Measurements from ENCODE around the gene KIF25.
A peak's percentile ranks its signal among the peaks of the same experiment; 100 is the strongest.

The KIF25 gene

GRCh38 chr6:168050881-168051586 lies 53.6 kb downstream of the KIF25 start:
- DNase-seq (ENCODE audit: low spot score) = peak; percentile 20

GRCh38 chr6:168051648-168052047 lies 54.2 kb downstream of the KIF25 start:
- no peak for DNase-seq (ENCODE audit: low spot score)

- DNase-seq (ENCODE audit: low spot score) = peak; percentile 29
Measured at GRCh38 chr6:168052291-168052891, 54.9 kb downstream of the KIF25 start.

- no peak for DNase-seq (ENCODE audit: low spot score)
Measured at GRCh38 chr6:168053086-168053956, 55.9 kb downstream of the KIF25 start.

- DNase-seq (ENCODE audit: low spot score) = no peak
Measured at GRCh38 chr6:168053957-168054471, 56.5 kb downstream of the KIF25 start.

GRCh38 chr6:168054765-168055560 lies 57.5 kb downstream of the KIF25 start:
- no peak for DNase-seq (ENCODE audit: low spot score)

- DNase-seq (ENCODE audit: low spot score) = no peak
Measured at GRCh38 chr6:168055696-168056489, 58.4 kb downstream of the KIF25 start.

- DNase-seq (ENCODE audit: low spot score) = no peak
Measured at GRCh38 chr6:168056892-168057527, 59.5 kb downstream of the KIF25 start.

- DNase-seq (ENCODE audit: low spot score) = no peak
Measured at GRCh38 chr6:168057836-168058235, 60.4 kb downstream of the KIF25 start.

GRCh38 chr6:168058691-168059551 lies 61.5 kb downstream of the KIF25 start:
- no peak for DNase-seq (ENCODE audit: low spot score)

- peak; percentile 76 for DNase-seq (ENCODE audit: low spot score)
Measured at GRCh38 chr6:168060521-168060931, 63.1 kb downstream of the KIF25 start.

- DNase-seq (ENCODE audit: low spot score) = no peak
Measured at GRCh38 chr6:168061269-168062210, 64.1 kb downstream of the KIF25 start.

- DNase-seq (ENCODE audit: low spot score) = no peak
Measured at GRCh38 chr6:168062346-168063289, 65.1 kb downstream of the KIF25 start.

GRCh38 chr6:168063431-168063830 lies 66.0 kb downstream of the KIF25 start:
- no peak for DNase-seq (ENCODE audit: low spot score)

- no peak for DNase-seq (ENCODE audit: low spot score)
Measured at GRCh38 chr6:168064226-168064807, 66.8 kb downstream of the KIF25 start.

- DNase-seq (ENCODE audit: low spot score) = no peak
Measured at GRCh38 chr6:168067081-168067759, 69.7 kb downstream of the KIF25 start.
